Thoracic aorta (tissue), 2 donors: ENCODE results near the gene EMP2. TPM values are rescaled to one million over a fixed set of nuclear protein-coding genes. Genes with fewer than 3 reads are reported as not detected.
A peak's percentile ranks its signal among the peaks of the same experiment; 100 is the strongest.
"Not testable (repeated sequence)": the region's sequence is repeated elsewhere in the genome, so short reads cannot be mapped to it uniquely, and the experiment has no call there.

Experiments
- ATAC-seq: fragments of 150-250 bp; one replicate; pipeline ENCODE4 v1.8.0; 2017; ENCODE audit warnings: low read depth; ENCODE audit not compliant: insufficient number of reproducible peaks, low FRiP score
- DNase-seq: peaks from one replicate; pipeline ENCODE4 v3.0.0-alpha.2; 2020; ENCODE audit warnings: low spot score
- H3K27ac ChIP-seq, 2 donors: fragments of 200-600 bp; sonication (generic); 1 replicate in 1 of 2; 2 replicates in 1 of 2; pipeline ENCODE4 v1.5.1; 2016; ENCODE audit warnings: mild to moderate bottlenecking in 2 of 2, moderate library complexity in 2 of 2
- H3K27me3 ChIP-seq: fragments of 200-600 bp; sonication (generic); replicated peaks from 2 replicates; pipeline ENCODE4 v1.6.0; 2016; ENCODE audit warnings: mild to moderate bottlenecking; ENCODE audit not compliant: insufficient read depth
- H3K36me3 ChIP-seq: fragments of 200-600 bp; sonication (generic); one replicate; pipeline ENCODE4 v1.5.1; 2016
- H3K4me1 ChIP-seq, 2 donors: fragments of 200-600 bp; sonication (generic); 1 replicate in 1 of 2; 2 replicates in 1 of 2; pipeline versions ENCODE4 v1.5.1 to v1.6.0; 2016; ENCODE audit warnings: low read depth in 2 of 2, mild to moderate bottlenecking in 1 of 2; ENCODE audit not compliant: control insufficient read depth in 1 of 2
- H3K4me3 ChIP-seq: fragments of 200-600 bp; sonication (generic); 2 replicates; pipeline ENCODE4 v1.5.1; 2016; ENCODE audit warnings: mild to moderate bottlenecking
- H3K9me3 ChIP-seq: fragments of 200-600 bp; sonication (generic); 2 replicates; pipeline ENCODE4 v1.5.1; 2016
- total RNA-seq, 2 donors: library from RNA; depleted of rRNA; stranded (reverse); fragments of >200 nt; gene quantifications; one replicate each; pipeline versions ENCODE4 v1.1.0 to v1.2.3, GENCODE V29; 2016
- TF ChIP-seq, protein P1 (sequence below): fragments of 200-600 bp; sonication (generic); IDR thresholded peaks from one replicate; pipeline ENCODE4 v1.5.1; 2019; ENCODE audit warnings: antibody characterized with exemption

EMP2 gene
- total RNA-seq, 2 donors from 2014 or later = 84.7 to 110 TPM

DNA sequence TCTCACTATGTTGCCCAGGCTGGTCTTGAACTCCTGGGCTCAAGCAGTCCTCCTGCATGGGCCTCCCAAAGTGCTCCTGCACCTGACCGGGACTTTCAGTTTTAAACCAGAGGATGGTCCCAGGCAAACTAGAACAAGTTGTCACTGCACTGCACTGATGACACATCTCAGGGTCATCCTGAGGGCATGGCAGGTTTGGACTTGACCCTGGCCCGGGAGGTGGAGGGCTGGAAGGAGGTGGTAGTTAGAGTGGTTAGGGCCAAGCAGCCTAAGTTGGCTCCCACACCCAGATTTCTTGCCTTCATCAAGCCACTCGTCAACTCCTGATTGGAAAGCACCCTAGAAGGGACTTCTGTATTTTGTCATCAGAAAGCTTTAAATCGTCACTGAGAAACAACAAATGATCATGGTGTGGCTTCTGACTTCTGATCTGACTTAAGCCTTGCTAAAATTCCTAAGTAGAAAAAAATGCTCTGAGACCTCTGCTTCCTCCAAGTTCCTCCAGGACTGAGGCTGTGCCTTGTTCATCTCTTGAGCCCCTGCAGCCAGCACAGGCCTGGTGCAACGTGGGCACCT lies 43.5 kb downstream of the EMP2 start:
- Histone ChIP-seq H3K4me3 (no peak overlapping the region), H3K27ac (no peak overlapping the region), H3K4me1 (no peaks in the 10 kb centered on the region), H3K27me3 (no peaks in the 10 kb centered on the region), H3K36me3 (peaks cover 42% of the 10 kb centered on the region), H3K9me3 (no peaks in the 10 kb centered on the region)
- TF ChIP-seq, protein P1, sequence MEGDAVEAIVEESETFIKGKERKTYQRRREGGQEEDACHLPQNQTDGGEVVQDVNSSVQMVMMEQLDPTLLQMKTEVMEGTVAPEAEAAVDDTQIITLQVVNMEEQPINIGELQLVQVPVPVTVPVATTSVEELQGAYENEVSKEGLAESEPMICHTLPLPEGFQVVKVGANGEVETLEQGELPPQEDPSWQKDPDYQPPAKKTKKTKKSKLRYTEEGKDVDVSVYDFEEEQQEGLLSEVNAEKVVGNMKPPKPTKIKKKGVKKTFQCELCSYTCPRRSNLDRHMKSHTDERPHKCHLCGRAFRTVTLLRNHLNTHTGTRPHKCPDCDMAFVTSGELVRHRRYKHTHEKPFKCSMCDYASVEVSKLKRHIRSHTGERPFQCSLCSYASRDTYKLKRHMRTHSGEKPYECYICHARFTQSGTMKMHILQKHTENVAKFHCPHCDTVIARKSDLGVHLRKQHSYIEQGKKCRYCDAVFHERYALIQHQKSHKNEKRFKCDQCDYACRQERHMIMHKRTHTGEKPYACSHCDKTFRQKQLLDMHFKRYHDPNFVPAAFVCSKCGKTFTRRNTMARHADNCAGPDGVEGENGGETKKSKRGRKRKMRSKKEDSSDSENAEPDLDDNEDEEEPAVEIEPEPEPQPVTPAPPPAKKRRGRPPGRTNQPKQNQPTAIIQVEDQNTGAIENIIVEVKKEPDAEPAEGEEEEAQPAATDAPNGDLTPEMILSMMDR = no peak
- DNase-seq (no peak), ATAC-seq (no peak)

DNA sequence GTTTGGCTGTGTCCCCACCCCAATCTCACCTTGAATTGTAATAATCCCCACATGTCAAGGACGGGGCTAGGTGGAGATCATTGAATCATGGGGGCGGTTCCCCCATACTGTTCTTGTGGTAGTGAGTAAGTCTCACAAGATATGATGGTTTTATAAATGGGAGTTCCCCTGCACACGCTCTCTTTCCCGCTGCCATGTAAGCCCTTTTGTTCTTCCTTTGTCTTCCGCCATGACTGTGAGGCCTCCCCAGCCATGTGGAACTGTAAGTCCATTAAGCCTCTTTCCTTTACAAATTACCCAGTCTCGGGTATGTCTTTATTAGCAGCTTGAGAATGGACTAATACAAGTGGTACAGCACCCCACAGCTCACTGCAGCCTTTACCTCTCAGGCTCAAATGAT lies 44.1 kb downstream of the EMP2 start:
- DNase-seq, H3K4me3 ChIP-seq, H3K4me1 ChIP-seq, H3K27ac ChIP-seq, ATAC-seq, H3K9me3 ChIP-seq, H3K27me3 ChIP-seq: not testable (repeated sequence)
- peaks cover 47% of the 10 kb centered on the region for H3K36me3 ChIP-seq

DNA sequence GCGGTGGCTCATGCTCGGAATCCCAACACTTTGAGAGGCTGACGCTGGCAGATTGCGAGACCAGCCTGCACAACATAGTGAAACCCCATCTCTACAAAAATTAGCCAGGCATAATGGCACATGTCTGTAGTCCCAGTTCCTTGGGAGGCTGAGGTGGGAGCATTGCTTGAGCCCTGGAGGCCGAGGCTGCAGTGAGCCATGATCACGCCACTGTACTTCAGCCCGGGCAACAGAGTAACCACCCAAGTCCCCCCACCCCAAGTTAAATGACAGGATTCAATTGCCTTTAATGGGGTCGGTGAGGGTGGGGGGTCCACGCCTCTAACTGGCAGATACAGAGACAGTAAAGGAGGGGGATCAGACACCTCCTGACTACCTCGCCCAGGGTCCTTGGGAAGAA lies 44.9 kb downstream of the EMP2 start:
- H3K27me3 ChIP-seq = no peaks in the 10 kb centered on the region
- DNase-seq = no peak
- no peak for ATAC-seq
- no peaks in the 10 kb centered on the region for H3K4me1 ChIP-seq
- no peaks in the 10 kb centered on the region for H3K9me3 ChIP-seq
- peaks cover 49% of the 10 kb centered on the region for H3K36me3 ChIP-seq
- TF ChIP-seq, protein P1 = no peak
- no peak overlapping the region for H3K4me3 ChIP-seq
- H3K27ac ChIP-seq = no peak overlapping the region

DNA sequence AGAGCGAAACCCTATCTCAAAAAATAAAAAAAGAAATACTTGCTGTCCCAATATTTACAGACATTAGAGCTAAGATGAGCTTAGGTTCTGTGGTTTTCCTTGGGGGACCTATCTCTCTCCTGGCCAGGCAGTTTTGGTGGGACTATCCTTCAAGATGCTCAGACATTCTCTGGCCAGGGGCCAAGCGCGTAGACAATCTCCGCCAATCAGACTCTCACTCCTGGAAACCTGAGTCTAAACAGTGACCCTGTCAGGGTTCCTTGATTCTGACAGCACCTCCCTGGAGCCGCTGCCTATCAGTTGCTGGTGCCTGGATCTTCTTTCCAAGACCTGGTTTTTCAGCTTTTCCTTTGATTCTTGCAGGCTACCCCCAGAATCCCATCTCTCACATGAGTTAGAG lies 45.6 kb downstream of the EMP2 start:
- no peak for DNase-seq
- no peak for ATAC-seq
- Histone ChIP-seq H3K36me3 (peaks cover 52% of the 10 kb centered on the region), H3K9me3 (no peaks in the 10 kb centered on the region), H3K4me3 (no peak overlapping the region), H3K27ac (no peak overlapping the region), H3K27me3 (no peaks in the 10 kb centered on the region), H3K4me1 (no peaks in the 10 kb centered on the region)
- TF ChIP-seq, protein P1 = no peak

DNA sequence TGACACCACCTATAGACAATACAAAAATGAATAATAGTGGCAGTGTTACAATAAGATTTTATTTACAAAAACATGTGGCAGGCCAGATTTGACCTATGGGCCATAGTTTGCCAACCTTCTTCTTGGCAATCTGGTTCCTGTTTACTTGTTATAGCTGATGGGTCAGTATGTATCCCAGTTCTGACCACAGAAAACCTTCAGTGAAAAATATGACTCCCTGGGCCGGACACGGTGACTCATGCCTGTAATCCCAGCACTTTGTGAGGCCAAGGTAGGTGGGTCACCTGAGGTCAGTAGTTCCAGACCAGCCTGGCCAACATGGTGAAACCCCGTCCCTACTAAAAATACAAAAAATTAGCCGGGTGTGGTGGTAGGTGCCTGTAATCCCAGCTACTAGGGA lies 46.8 kb downstream of the EMP2 start:
- not testable (repeated sequence) for H3K9me3 ChIP-seq, DNase-seq, H3K4me3 ChIP-seq, H3K27me3 ChIP-seq, ATAC-seq, H3K4me1 ChIP-seq
- H3K36me3 ChIP-seq = peaks cover 51% of the 10 kb centered on the region
- H3K27ac ChIP-seq = peak overlapping the region in 1 of 2 donors; percentile 16

DNA sequence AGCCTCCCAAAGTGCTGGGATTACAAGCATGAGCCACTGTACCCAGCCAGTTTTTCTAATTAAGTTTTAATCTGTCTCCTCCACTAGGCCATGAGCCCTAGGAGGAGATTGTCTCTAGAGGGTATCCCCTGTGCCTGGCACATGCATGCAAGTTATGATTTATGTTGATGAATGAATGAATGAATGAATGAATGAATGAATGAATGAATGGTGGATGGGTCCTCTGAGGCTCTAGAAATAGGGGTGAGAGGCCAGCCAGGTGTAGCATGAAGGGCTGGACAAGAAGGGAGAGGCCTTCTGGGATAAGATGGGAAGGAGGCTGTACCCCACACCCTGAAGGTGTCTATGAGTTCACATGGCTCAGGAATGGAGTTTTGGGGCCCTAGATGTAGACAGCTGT lies 48.8 kb downstream of the EMP2 start:
- H3K4me1 ChIP-seq = no peaks in the 10 kb centered on the region
- H3K9me3 ChIP-seq = no peaks in the 10 kb centered on the region
- TF ChIP-seq, protein P1 = no peak
- H3K4me3 ChIP-seq = no peak overlapping the region
- H3K27ac ChIP-seq = no peak overlapping the region
- no peak for DNase-seq
- peaks cover 47% of the 10 kb centered on the region for H3K36me3 ChIP-seq
- no peak for ATAC-seq
- no peaks in the 10 kb centered on the region for H3K27me3 ChIP-seq
